Activated naive CD4-positive, alpha-beta T cell treated with anti-CD3 and anti-CD28 coated beads, Interleukin-2, amount 10 ng/mL, durations not matched to agents 7 days and 5 days (primary cell): ENCODE data around the gene GAL3ST3.
A peak's percentile ranks its signal among the peaks of the same experiment; 100 is the strongest.
"Not testable (repeated sequence)": the region's sequence is repeated elsewhere in the genome, so short reads cannot be mapped to it uniquely, and the experiment has no call there.

ENCODE experiments used
- CTCF ChIA-PET: fragments of 350-600 bp; sonication (Branson Sonifier 250); formaldehyde crosslinking; loops from one replicate; lab custom pipeline; 2021; ENCODE audit warnings: antibody characterized with exemption; lab: Charles Lee
- DNase-seq: peaks from one replicate; pipeline ENCODE4 v3.0.0-alpha.2; 2020
- H3K27ac Mint-ChIP-seq: one replicate; pipeline ENCODE4 v1.8.0; 2021; ENCODE audit warnings: mild to moderate bottlenecking, moderate library complexity, mixed read lengths
- H3K27me3 Mint-ChIP-seq: one replicate; pipeline ENCODE4 v1.8.0; 2021; ENCODE audit warnings: mild to moderate bottlenecking, mixed read lengths
- H3K36me3 Mint-ChIP-seq: one replicate; pipeline ENCODE4 v1.8.0; 2021; ENCODE audit warnings: mixed read lengths
- H3K4me1 Mint-ChIP-seq: one replicate; pipeline ENCODE4 v1.8.0; 2021; ENCODE audit warnings: mixed read lengths
- H3K4me3 Mint-ChIP-seq: one replicate; pipeline ENCODE4 v1.8.0; 2021; ENCODE audit warnings: mild to moderate bottlenecking, moderate library complexity, mixed read lengths
- H3K9me3 Mint-ChIP-seq: one replicate; pipeline ENCODE4 v1.8.0; 2021; ENCODE audit warnings: mixed read lengths

The GAL3ST3 gene

DNA sequence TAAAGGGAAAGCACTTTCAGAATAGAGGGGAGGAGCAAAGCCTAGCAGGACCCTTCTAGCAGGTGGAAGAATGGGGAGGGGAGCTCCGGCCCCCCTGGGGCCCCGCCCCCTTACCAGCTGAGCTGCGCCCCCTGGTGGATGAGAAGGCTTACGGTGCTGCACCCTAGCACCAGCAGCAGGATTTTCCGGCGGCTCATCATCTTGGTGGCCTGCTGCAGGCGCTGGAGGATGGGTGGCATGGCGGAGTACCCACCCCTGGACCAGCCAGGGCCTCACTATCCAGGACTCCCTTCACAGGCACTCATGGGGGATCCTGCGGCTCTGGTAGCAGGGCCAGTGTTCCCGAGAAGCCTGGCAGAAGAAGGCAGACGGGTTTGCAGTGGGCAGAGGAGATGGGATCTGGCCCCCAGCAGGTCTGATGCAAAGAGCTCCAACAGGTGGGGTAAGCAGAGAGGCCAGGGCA lies 3.8 kb downstream of the GAL3ST3 start:
- CTCF ChIA-PET, result interaction anchor here (0.6 to 4.0 kb wide), 38 partner anchors 8 to 341 kb away, joined by 3 to 32 read pairs (median 4); partner anchors contain the start of genes BANF1, CATSPER1, CCDC85B and KAT5
- DNase-seq, result peak; percentile 89
- Mint-ChIP-seq H3K4me1 (peaks cover 25% of the 10 kb centered on the region), H3K36me3 (no peaks in the 10 kb centered on the region), H3K27me3 (peaks cover 70% of the 10 kb centered on the region), H3K9me3 (no peaks in the 10 kb centered on the region), H3K4me3 (no peak overlapping the region), H3K27ac (peak overlapping the region; percentile 30)

DNA sequence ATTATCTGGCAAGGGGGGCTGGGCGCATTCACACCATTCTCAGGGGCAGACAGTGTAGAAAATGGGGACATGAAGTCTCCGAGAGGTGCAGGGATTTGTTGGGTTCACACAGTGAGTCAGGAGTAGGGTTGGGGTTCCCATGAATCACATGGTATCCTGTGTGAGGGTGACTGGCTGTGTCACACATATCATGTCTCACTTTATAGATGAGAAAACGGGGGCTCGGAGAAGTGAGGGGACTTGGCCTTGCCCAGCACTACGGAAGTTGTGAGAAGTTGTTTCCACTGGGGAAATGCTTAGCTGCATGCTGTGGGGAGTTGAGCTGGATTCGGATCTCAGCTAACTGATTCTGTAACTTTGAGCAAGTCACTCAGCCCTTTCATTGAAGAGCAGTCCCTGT lies 4.2 kb downstream of the GAL3ST3 start:
- Mint-ChIP-seq H3K36me3 (no peaks in the 10 kb centered on the region), H3K27ac (peak overlapping the region; percentile 30), H3K4me1 (peaks cover 20% of the 10 kb centered on the region), H3K4me3 (no peak overlapping the region), H3K9me3 (no peaks in the 10 kb centered on the region), H3K27me3 (peaks cover 73% of the 10 kb centered on the region)
- no peak for DNase-seq
- CTCF ChIA-PET, result interaction anchor here (0.6 to 4.0 kb wide), 40 partner anchors 9 to 340 kb away, joined by 3 to 32 read pairs (median 4); partner anchors contain the start of genes BANF1, CATSPER1, KAT5 and RNASEH2C

DNA sequence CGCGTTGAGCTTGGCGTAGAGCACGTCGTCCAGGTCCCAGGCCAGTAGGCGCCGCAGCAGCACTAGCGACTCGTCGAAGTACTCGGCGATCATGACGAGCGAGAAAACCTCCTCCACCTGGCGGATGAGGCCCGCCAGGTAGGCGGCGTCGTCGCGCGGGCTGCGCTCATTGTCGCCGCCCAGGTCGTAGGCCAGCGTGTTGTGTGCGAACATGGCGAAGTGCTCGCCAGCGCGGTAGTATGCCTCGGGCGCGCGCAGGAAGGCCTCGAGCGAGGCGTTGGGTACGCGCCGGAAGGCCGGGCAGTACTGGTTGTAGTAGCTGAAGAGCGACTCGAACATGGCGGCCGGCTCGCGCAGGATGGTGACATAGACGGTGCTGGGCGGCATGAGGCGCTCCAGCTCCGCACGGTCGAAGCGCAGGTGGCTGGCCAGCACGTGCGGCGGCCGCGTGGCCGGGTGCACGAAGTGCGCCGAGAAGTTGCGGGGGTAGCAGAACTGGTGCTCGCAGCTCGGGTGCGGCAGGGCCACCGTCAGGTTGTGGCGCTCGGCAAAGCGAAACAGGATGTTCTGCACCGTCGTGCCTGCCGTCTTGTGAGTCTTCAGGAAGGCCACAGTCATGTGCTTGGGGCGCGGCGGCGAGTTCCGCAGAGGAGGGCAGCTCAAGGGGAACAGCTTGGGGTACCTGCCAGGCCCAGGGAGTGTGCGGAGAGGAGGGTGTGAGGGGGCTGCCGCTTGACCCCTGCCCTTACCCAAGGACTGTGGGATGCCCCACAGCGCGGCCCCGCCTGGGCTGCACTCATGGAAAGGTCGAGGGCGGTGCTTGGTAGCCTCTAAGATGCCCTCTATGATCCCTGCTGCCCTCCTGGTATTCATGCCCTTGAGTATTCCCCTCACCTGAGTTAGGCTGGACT lies 5.7 kb downstream of the GAL3ST3 start:
- DNase-seq, result no peak
- Mint-ChIP-seq H3K9me3 (no peaks in the 10 kb centered on the region), H3K27ac (no peak overlapping the region), H3K36me3 (no peaks in the 10 kb centered on the region), H3K27me3 (peaks cover 74% of the 10 kb centered on the region), H3K4me3 (no peak overlapping the region), H3K4me1 (peaks cover 11% of the 10 kb centered on the region)
- CTCF ChIA-PET, result interaction anchor here (0.8 to 4.0 kb wide), 6 partner anchors 8 to 92 kb away, joined by 3 to 32 read pairs (median 4); no protein-coding TSS in a partner anchor

DNA sequence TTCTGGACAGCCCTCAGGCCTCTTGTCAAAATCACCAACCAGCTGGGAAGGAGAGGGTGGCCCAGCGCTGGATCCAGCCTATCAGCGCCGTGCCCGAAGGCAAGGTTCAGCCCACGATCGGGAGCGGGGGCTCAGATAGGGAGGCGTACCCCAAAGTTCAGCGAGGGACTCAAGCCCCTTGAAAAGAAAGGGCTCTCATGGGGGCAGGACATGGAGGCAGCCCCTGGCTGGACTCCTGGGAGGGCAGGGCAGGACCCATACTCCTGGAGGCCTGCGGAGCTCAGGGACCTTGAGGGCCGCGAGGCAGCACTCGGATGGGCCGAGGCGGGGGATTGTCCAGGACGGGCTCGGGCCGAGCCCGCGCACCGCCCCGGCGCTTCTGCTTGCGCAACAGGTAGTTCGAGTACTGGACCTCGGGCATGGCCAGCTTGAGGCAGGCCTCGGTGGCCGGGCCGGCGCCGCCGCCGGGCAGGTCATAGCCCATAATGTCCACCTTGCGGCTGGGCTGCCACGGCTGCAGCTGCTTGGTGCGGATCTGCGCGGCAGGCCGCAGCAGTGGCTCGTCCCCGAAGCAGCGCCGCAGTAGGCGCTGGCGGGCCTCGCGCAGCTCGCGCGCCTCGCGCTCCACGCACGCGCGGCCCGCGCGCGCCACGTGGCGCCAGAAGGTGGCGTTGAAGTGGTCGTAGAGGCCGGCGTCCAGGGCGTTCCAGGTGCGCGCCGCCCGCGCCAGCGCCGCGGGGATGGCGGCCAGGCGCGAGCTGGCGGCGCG lies 6.5 kb downstream of the GAL3ST3 start:
- Mint-ChIP-seq H3K27me3 (peaks cover 70% of the 10 kb centered on the region), H3K4me1 (peaks cover 11% of the 10 kb centered on the region), H3K36me3 (no peaks in the 10 kb centered on the region), H3K27ac (no peak overlapping the region), H3K9me3 (no peaks in the 10 kb centered on the region), H3K4me3 (no peak overlapping the region)
- DNase-seq, result no peak
- CTCF ChIA-PET, result interaction anchor here (4.0 kb wide), 1 partner anchor 19 kb away, joined by 32 read pairs; no protein-coding TSS in a partner anchor

DNA sequence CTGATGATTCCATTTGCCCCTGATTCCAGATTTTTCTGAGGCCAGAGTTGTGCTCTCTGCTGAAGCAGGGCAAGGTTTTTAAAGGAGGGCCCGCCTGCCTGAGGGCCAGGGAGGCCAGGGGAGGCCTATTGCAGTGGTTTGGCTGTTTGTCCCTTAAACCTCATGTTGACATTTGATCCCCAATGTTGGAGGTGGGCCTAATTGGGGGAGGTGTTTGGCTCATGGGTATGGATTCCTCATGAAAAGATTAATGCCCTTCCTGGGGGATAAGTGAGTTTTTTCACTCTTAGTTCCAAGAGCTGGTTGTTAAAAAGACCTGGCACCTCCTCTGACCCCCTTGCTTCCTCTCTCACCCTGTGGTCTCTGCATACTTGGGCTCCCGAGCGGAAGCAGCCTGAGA lies 9.2 kb downstream of the GAL3ST3 start:
- no peak for DNase-seq
- Mint-ChIP-seq H3K4me3 (no peak overlapping the region), H3K27ac (no peak overlapping the region), H3K36me3 (no peaks in the 10 kb centered on the region), H3K27me3 (peaks cover 67% of the 10 kb centered on the region), H3K9me3 (no peaks in the 10 kb centered on the region), H3K4me1 (peaks cover 4% of the 10 kb centered on the region)
- CTCF ChIA-PET, result interaction anchor here (1.4 to 1.5 kb wide), 2 partner anchors 13 to 18 kb away, joined by 3 to 5 read pairs; partner anchors contain the start of gene CATSPER1

DNA sequence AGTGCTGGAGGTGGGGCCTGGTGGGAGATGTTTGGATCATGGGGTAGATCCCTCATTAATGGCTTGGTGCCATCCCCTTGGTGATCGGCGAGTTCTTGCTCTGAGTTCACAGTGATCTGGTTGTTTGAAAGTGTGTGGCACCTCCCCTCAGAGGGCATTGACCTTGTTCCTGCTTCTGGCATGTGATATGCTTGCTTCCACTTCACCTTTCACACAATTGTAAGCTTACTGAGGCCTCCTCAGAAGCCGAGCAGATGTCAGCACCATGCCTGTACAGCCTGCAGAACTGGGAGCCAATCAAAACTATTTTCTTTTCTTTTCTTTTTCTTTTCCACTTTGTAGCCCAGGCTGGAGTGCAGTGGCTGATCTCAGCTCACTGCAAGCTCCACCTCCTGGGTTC lies 11.6 kb downstream of the GAL3ST3 start:
- CTCF ChIA-PET, result interaction anchor here (2.3 kb wide), 1 partner anchor 15 kb away, joined by 8 read pairs; no protein-coding TSS in a partner anchor
- H3K27me3 Mint-ChIP-seq, result peaks cover 67% of the 10 kb centered on the region
- H3K4me3 Mint-ChIP-seq, result no peak overlapping the region
- no peak for DNase-seq
- no peak overlapping the region for H3K27ac Mint-ChIP-seq
- no peaks in the 10 kb centered on the region for H3K9me3 Mint-ChIP-seq
- H3K4me1 Mint-ChIP-seq, result no peaks in the 10 kb centered on the region
- H3K36me3 Mint-ChIP-seq, result no peaks in the 10 kb centered on the region

DNA sequence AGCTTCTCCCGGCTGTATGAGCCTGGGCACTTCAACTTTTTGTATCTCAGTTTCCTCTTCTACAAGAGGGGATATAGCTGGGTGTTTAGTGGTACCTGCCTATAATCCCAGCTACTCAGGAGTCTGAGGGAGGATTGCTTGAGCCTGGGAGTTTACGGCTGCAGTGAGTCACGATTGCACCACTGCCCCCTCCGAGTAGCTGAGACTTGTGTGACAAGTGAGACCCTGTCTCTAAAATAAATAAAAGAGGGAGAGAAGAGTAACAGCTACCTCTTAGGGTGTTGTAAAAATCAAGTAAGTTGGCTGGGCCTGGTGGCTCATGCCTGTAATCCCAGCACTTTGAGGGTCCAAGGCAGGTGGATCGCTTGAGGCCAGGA lies 12.6 kb downstream of the GAL3ST3 start:
- peaks cover 64% of the 10 kb centered on the region for H3K27me3 Mint-ChIP-seq
- no peak for DNase-seq
- H3K9me3 Mint-ChIP-seq, result no peaks in the 10 kb centered on the region
- H3K4me3 Mint-ChIP-seq, result no peak overlapping the region
- H3K4me1 Mint-ChIP-seq, result no peaks in the 10 kb centered on the region
- H3K36me3 Mint-ChIP-seq, result no peaks in the 10 kb centered on the region
- H3K27ac Mint-ChIP-seq, result no peak overlapping the region
- CTCF ChIA-PET, result interaction anchor here (1.0 to 2.3 kb wide), 4 partner anchors 8 to 14 kb away, joined by 4 to 8 read pairs (median 5); no protein-coding TSS in a partner anchor

DNA sequence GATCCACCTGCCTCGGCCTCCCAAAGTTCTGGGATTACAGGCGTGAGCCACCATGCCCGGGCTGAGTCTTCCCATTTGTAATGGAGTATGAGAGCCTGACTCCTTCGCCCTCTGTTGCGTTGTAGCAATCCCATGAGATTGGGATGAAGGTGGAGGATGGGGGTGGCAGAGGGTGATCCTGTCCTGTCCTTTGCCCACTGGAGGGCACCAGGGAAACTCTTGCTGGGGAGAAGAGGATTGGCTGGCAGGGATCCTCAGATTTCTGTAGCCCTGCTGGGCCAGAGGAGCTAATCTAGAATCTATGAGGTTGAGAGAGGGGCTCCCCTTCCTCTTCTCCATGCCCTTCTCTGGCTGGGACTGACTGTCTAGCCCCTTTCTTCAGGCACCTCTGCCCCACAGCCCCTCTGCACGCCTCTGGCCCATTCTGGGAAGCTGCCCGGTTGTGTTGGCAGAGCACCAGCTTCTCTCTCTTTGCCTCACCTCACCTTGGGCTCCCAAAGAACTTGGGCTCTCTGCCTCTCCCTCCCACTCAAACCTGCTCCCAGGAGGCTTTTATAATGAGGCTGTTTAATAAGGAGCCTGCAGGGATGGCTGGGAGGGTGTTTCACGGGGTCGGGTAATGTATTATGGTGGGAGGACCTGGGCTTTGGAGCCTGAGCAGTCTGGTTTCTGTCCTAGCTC lies 13.2 kb downstream of the GAL3ST3 start:
- DNase-seq, result no peak
- Mint-ChIP-seq H3K4me1 (no peaks in the 10 kb centered on the region), H3K36me3 (no peaks in the 10 kb centered on the region), H3K27ac (no peak overlapping the region), H3K9me3 (no peaks in the 10 kb centered on the region), H3K27me3 (peaks cover 65% of the 10 kb centered on the region), H3K4me3 (no peak overlapping the region)
- CTCF ChIA-PET, result interaction anchor here (1.0 to 2.3 kb wide), 4 partner anchors 8 to 14 kb away, joined by 4 to 8 read pairs (median 5); no protein-coding TSS in a partner anchor

DNA sequence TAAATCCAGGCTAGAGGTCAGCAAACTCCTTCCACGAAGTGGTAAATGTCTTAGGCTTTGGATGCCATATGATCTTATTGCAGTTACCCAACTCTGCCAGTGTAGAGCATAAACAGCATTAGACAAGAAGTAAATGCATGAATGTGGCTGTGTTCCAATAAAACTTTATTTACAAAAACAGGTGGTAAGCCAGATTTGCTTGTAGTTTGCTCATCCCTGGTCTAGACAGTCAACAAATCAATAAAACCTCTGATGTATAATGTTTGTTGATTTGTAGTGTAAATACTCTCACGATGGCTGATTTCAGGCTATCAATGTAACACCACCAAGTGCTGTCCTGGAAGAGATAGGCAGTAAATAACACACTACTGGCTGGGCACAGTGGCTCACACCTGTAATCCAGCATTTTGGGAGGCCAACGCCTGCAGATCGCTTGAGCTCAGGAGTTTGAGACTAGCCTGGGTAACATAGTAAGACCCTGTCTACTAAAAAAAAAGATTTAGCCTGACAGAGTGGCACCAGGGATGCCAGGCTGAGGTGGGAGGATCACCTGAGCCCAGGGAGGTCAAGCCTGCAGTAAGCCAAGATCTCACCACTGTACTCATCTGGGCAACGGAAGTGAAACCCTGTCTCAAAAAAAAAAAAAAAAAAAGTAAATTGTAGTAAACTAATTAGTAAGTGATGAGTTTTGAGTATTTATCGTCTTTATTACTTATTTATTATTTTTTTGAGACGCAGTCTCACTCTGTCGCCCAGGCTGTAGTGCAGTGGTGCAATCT lies 15.8 kb downstream of the GAL3ST3 start:
- H3K27ac Mint-ChIP-seq, result no peak overlapping the region
- peaks cover 49% of the 10 kb centered on the region for H3K27me3 Mint-ChIP-seq
- H3K4me1 Mint-ChIP-seq, result no peaks in the 10 kb centered on the region
- no peaks in the 10 kb centered on the region for H3K36me3 Mint-ChIP-seq
- H3K9me3 Mint-ChIP-seq, result no peaks in the 10 kb centered on the region
- DNase-seq, result no peak
- CTCF ChIA-PET, result no interaction called here
- no peak overlapping the region for H3K4me3 Mint-ChIP-seq

DNA sequence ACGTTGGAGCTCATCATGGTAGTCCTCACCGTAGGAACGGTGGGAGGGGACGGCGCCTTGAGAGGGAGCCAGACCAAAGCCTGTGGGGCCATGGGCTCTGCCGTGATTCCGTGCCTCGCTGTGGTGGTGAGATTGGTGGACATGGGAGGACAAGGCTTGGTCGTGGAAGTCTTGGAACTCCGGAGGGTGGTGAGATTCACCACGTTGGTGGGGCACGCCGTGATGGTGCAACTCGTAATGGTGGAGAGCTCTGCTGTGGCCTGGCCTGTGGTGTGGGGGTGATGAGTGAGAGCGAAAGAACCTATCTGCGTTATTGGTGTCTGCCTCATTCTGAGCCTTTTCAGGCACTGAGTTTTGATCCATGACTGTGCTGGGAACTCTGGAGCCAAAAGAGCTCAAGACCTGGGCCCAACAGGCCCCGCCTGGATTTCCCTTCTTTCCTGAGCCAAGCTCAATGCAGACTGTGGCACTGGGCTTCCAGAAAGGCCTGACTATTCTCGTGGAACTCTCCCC lies 22.9 kb downstream of the GAL3ST3 start, which contains the start of gene CATSPER1:
Gene CATSPER1, minus strand, starts transcription at position 463 of the 513 bp plus-strand sequence. Its CDS starts 100 bp downstream, at position 363.
- H3K36me3 Mint-ChIP-seq, result no peaks in the 10 kb centered on the region
- H3K9me3 Mint-ChIP-seq, result no peaks in the 10 kb centered on the region
- peaks cover 48% of the 10 kb centered on the region for H3K27me3 Mint-ChIP-seq
- H3K4me1 Mint-ChIP-seq, result peaks cover 13% of the 10 kb centered on the region
- CTCF ChIA-PET, result interaction anchor here (0.7 to 0.8 kb wide), 3 partner anchors 14 to 141 kb away, joined by 3 to 5 read pairs (median 3); no protein-coding TSS in a partner anchor
- no peak within 1 kb of the TSS for H3K4me3 Mint-ChIP-seq
- no peak for DNase-seq
- no peak within 1 kb of the TSS for H3K27ac Mint-ChIP-seq

DNA sequence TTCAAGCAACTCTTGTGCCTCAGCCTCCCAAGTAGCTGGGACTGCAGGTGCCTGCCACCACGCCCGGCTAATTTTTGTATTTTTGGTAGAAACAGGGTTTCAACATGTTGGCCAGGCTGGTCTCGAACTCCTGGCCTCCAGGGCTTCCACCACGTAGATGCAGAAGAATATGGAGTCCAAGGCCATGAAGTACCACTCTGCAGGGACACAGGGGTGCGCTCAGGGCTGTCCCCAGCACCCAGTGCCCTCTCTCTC lies 25.8 kb downstream of the GAL3ST3 start:
- Mint-ChIP-seq H3K27me3 (peaks cover 52% of the 10 kb centered on the region), H3K4me1 (peaks cover 16% of the 10 kb centered on the region)
- CTCF ChIA-PET, result interaction anchor here (0.9 to 3.5 kb wide), 19 partner anchors 10 to 318 kb away, joined by 3 to 32 read pairs (median 7); partner anchors contain the start of genes CST6 and FIBP
- not testable (repeated sequence) for H3K27ac Mint-ChIP-seq, H3K9me3 Mint-ChIP-seq, DNase-seq, H3K36me3 Mint-ChIP-seq, H3K4me3 Mint-ChIP-seq

DNA sequence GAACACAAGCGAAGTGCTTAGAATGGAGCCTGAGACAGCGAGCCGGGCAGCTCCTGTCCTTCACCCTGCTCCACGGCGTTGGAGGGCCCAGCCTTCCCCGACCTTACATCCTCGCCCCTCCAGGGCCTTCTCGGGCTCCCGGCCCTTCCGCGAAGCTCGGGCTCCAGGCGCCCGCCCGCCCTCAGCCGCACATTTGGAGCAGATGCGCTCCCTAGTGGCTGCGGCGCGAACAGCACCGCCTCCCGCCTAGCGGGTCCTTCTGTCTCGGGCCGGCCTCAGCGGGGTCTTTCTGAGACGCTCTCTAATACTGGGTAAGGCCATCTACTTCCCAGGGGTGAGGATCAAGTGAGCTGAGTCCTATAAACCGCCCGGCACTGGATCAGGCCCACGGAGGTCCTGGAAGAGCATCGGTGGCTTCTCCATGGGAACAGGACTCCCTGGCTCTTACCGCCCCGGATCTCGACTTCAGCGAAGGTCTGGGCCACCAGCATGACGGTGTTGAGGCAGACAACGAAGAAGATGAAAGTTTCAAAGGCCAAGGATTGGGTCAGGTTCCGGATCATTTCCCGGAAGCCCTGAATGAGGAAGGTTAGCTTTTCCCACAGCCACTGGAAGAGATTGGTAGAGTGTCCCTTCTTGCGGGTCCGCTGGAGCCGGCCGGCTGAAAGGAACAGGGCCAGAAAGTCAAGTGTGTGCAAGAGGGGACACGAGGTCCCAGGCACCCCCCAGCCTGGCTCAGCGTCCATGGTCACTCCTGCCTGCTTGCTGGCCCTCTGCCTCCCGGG lies 26.4 kb downstream of the GAL3ST3 start:
- CTCF ChIA-PET, result interaction anchor here (0.6 to 3.5 kb wide), 31 partner anchors 9 to 317 kb away, joined by 3 to 32 read pairs (median 4); partner anchors contain the start of genes BANF1, CNIH2, CST6 and FIBP
- Mint-ChIP-seq H3K27me3 (peaks cover 52% of the 10 kb centered on the region), H3K36me3 (no peaks in the 10 kb centered on the region), H3K9me3 (no peaks in the 10 kb centered on the region), H3K4me3 (no peak overlapping the region), H3K4me1 (peaks cover 16% of the 10 kb centered on the region), H3K27ac (no peak overlapping the region)
- DNase-seq, result peak; percentile 85
